ENCODE results near the gene INPP4B.
A peak's percentile ranks its signal among the peaks of the same experiment; 100 is the strongest.

INPP4B gene

GRCh38 chr4:142566777-142567176 lies 279.3 kb downstream of the INPP4B start:
- no peak for FAIRE-seq

GRCh38 chr4:142566243-142566642 lies 279.9 kb downstream of the INPP4B start:
- no peak for FAIRE-seq

GRCh38 chr4:142565771-142566170 lies 280.3 kb downstream of the INPP4B start:
- FAIRE-seq = no peak

- no peak for FAIRE-seq
These were observed 282.3 kb downstream of the INPP4B start for GRCh38 chr4:142563682-142564291.

GRCh38 chr4:142559986-142560385 lies 286.1 kb downstream of the INPP4B start:
- FAIRE-seq = no peak

GRCh38 chr4:142558851-142559250 lies 287.2 kb downstream of the INPP4B start:
- no peak for FAIRE-seq

GRCh38 chr4:142557239-142557801 lies 288.8 kb downstream of the INPP4B start:
- no peak for FAIRE-seq

GRCh38 chr4:142556570-142557238 lies 289.4 kb downstream of the INPP4B start:
- no peak for FAIRE-seq

- FAIRE-seq = no peak
These were observed 290.1 kb downstream of the INPP4B start for GRCh38 chr4:142556048-142556447.

GRCh38 chr4:142554412-142554811 lies 291.7 kb downstream of the INPP4B start:
- no peak for FAIRE-seq

GRCh38 chr4:142551517-142552305 lies 294.4 kb downstream of the INPP4B start:
- FAIRE-seq = no peak

GRCh38 chr4:142550965-142551364 lies 295.1 kb downstream of the INPP4B start:
- no peak for FAIRE-seq

- no peak for FAIRE-seq
These were observed 296.2 kb downstream of the INPP4B start for GRCh38 chr4:142549726-142550463.

- FAIRE-seq = no peak
These were observed 296.9 kb downstream of the INPP4B start for GRCh38 chr4:142549248-142549647.

GRCh38 chr4:142548491-142548890 lies 297.6 kb downstream of the INPP4B start:
- FAIRE-seq = no peak

- no peak for FAIRE-seq
These were observed 298.1 kb downstream of the INPP4B start for GRCh38 chr4:142547974-142548373.

GRCh38 chr4:142544594-142544993 lies 301.5 kb downstream of the INPP4B start:
- FAIRE-seq = no peak

- FAIRE-seq = no peak
These were observed 302.1 kb downstream of the INPP4B start for GRCh38 chr4:142544039-142544438.

- no peak for FAIRE-seq
These were observed 305.7 kb downstream of the INPP4B start for GRCh38 chr4:142540483-142540804.

GRCh38 chr4:142539796-142540482 lies 306.2 kb downstream of the INPP4B start:
- no peak for FAIRE-seq

- FAIRE-seq = peak; percentile 21
These were observed 311.1 kb downstream of the INPP4B start for GRCh38 chr4:142535009-142535408.

- FAIRE-seq = no peak
These were observed 314.0 kb downstream of the INPP4B start for GRCh38 chr4:142532054-142532453.
